Neural cell (in vitro differentiated cells): ENCODE measurements around the gene KCNQ2. TPM values are rescaled to one million over a fixed set of nuclear protein-coding genes. Genes with fewer than 3 reads are reported as not detected.

Experiments
- H2AFZ ChIP-seq: fragments of 200-600, 300-800 bp; sonication (generic), shearing (Covaris generic); 2 replicates; pipeline ENCODE4 v1.6.0; 2014; ENCODE audit warnings: low read depth, mild to moderate bottlenecking, antibody characterized with exemption, low read length, moderate library complexity
- H3F3A ChIP-seq: fragments of 200-600 bp; shearing (Covaris generic); 2 replicates; pipeline ENCODE4 v1.6.1; 2016; ENCODE audit warnings: mild to moderate bottlenecking, moderate library complexity, mixed read lengths, antibody characterized with exemption, low read length; ENCODE audit not compliant: insufficient read depth, poor library complexity, severe bottlenecking
- H3K27ac ChIP-seq: fragments of 200-600, 300-800 bp; sonication (generic), shearing (Covaris generic); 2 replicates; pipeline ENCODE4 v1.5.1; 2014; ENCODE audit warnings: mild to moderate bottlenecking, low read length, moderate library complexity
- H3K27me3 ChIP-seq: fragments of 300-800, 200-600 bp; sonication (generic), shearing (Covaris generic); 2 replicates; pipeline ENCODE4 v1.6.0; 2014; ENCODE audit warnings: mild to moderate bottlenecking, low read depth, low read length, moderate library complexity; ENCODE audit not compliant: insufficient read depth
- H3K36me3 ChIP-seq: fragments of 300-800, 200-600 bp; sonication (generic), shearing (Covaris generic); 2 replicates; pipeline ENCODE4 v1.5.1; 2014; ENCODE audit warnings: mild to moderate bottlenecking, antibody characterized with exemption, low read length, moderate library complexity; ENCODE audit not compliant: insufficient read depth
- H3K4me2 ChIP-seq: fragments of 300-800, 200-600 bp; sonication (generic), shearing (Covaris generic); 2 replicates; pipeline ENCODE4 v1.6.0; 2014; ENCODE audit warnings: mild to moderate bottlenecking, low read length
- H3K4me3 ChIP-seq: fragments of 300-800, 200-600 bp; sonication (generic), shearing (Covaris generic); 2 replicates; pipeline ENCODE4 v1.5.1; 2014; ENCODE audit warnings: mild to moderate bottlenecking, low read length, moderate library complexity
- H3K79me2 ChIP-seq: fragments of 200-600 bp; shearing (Covaris generic); replicated peaks from 2 replicates; pipeline ENCODE4 v1.6.0; 2014; ENCODE audit warnings: mild to moderate bottlenecking, low read length, moderate library complexity; ENCODE audit not compliant: insufficient read depth
- H3K9ac ChIP-seq: fragments of 300-800, 200-600 bp; sonication (generic), shearing (Covaris generic); 2 replicates; pipeline ENCODE4 v1.6.1; 2016; ENCODE audit warnings: mild to moderate bottlenecking, low read length, mixed read lengths
- H3K9me2 ChIP-seq: fragments of 200-600 bp; shearing (Covaris generic); 2 replicates; pipeline ENCODE4 v1.6.1; 2016; ENCODE audit warnings: mild to moderate bottlenecking, low read length, mixed read lengths; ENCODE audit not compliant: insufficient read depth
- H3K9me3 ChIP-seq: fragments of 200-600, 300-800 bp; sonication (generic), shearing (Covaris generic); 2 replicates; pipeline ENCODE4 v1.6.1; 2016; ENCODE audit warnings: mild to moderate bottlenecking, mixed run types, low read length, moderate library complexity, mixed read lengths
- H4K20me1 ChIP-seq: fragments of 200-600 bp; shearing (Covaris generic); 2 replicates; pipeline ENCODE4 v1.6.1; 2016; ENCODE audit warnings: mild to moderate bottlenecking, mixed run types; ENCODE audit not compliant: insufficient read depth
- EP300 ChIP-seq: fragments of 450-650 bp; conservative IDR thresholded peaks from 2 replicates; pipeline ENCODE4 v1.6.1; 2014; ENCODE audit warnings: antibody characterized with exemption, mild to moderate bottlenecking, moderate library complexity; ENCODE audit not compliant: poor library complexity, severe bottlenecking
- EZH2 ChIP-seq: fragments of 200-600, 300-800 bp; shearing (Covaris generic), sonication (generic); IDR thresholded peaks from 2 replicates; pipeline ENCODE4 v1.6.1; 2014; ENCODE audit warnings: antibody characterized with exemption, low read length, borderline replicate concordance, mild to moderate bottlenecking; ENCODE audit not compliant: insufficient read depth, poor library complexity, severe bottlenecking
- MXI1 ChIP-seq: fragments of 450-650 bp; conservative IDR thresholded peaks from 2 replicates; pipeline ENCODE4 v1.6.1; 2014; ENCODE audit warnings: antibody characterized with exemption, mild to moderate bottlenecking; ENCODE audit not compliant: poor library complexity, severe bottlenecking
- POLR2AphosphoS5 ChIP-seq: IDR thresholded peaks from 2 replicates; pipeline ENCODE4 v1.6.1; 2012
- RAD21 ChIP-seq: fragments of 450-650 bp; conservative IDR thresholded peaks from 2 replicates; pipeline ENCODE4 v1.6.1; 2014; ENCODE audit warnings: antibody characterized with exemption, mild to moderate bottlenecking, moderate library complexity
- SMC3 ChIP-seq: fragments of 450-650 bp; conservative IDR thresholded peaks from 2 replicates; pipeline ENCODE4 v1.6.1; 2014; ENCODE audit warnings: antibody characterized with exemption, mild to moderate bottlenecking, moderate library complexity; ENCODE audit not compliant: poor library complexity
- TAF1 ChIP-seq: IDR thresholded peaks from 2 replicates; pipeline ENCODE4 v1.6.1; 2012; ENCODE audit warnings: low read depth
- polyA plus RNA-seq: library from polyadenylated mRNA; depleted of rRNA; stranded (reverse); fragments of >200 nt; gene quantifications from 2 replicates; pipeline ENCODE4 v1.2.3, GENCODE V29; 2014
- TF ChIP-seq, protein P1 (sequence below): IDR thresholded peaks from 2 replicates; pipeline ENCODE4 v1.6.1; 2012; ENCODE audit warnings: borderline replicate concordance
- TF ChIP-seq, protein P2 (sequence below): fragments of 450-650 bp; IDR thresholded peaks from 2 replicates; pipeline ENCODE4 v1.5.1; 2014; ENCODE audit warnings: antibody characterized with exemption, mild to moderate bottlenecking, moderate library complexity; ENCODE audit not compliant: poor library complexity, severe bottlenecking

KCNQ2 gene
- polyA plus RNA-seq, 1 donor from 2014 or later, result 84.7 TPM

DNA sequence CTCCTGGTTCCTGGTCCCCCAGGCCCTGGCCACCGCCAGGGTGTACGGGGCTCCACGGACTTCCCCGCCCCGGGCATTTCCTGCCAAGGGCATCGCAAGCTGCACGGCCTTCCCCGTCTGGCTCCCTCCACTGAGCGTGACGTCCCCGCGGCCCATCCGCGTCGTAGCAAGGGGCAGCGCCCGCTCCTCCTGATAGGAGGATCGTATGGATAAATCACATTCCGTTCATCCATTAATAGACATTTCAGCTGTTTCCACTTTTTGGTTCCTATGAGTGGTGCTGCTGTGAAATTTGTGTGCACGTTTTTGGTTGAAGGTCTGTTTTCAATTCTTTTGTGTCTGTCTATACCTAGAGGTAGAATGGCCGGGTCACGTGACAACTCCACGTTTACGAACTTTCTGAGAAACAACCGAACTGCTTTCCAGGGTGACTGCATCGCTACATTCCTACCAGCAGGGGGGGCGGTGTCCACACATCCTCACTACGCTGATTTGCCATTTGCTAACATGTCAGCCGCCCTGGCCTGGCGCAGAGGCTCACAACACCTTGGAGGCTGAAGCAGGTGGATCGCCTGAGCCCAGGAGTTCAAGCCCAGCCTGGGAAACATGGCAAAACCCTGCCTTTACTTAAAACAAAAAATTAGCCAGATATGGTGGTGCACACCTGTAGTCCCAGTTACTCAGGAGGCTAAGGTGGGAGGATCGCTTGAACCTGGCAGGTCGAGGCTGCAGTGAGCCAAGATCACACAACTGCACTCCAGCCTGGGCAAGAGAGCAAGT, 37.7 kb downstream of the KCNQ2 start:
- Histone ChIP-seq H3K27ac (no peak overlapping the region), H3K4me3 (no peak overlapping the region), H2AFZ (no peak overlapping the region), H4K20me1 (no peaks in the 10 kb centered on the region), H3K27me3 (no peaks in the 10 kb centered on the region), H3K9ac (no peak overlapping the region), H3K4me2 (no peak overlapping the region), H3K36me3 (no peaks in the 10 kb centered on the region), H3K9me2 (no peaks in the 10 kb centered on the region), H3K79me2 (no peaks in the 10 kb centered on the region), H3K9me3 (no peaks in the 10 kb centered on the region), H3F3A (no peaks in the 10 kb centered on the region)
- TF ChIP-seq POLR2AphosphoS5 (no peak), SMC3 (peak; percentile 86), EP300 (no peak), MXI1 (peak; percentile 66), RAD21 (peak; percentile 87), TAF1 (no peak), EZH2 (no peak)
- TF ChIP-seq, protein P1, sequence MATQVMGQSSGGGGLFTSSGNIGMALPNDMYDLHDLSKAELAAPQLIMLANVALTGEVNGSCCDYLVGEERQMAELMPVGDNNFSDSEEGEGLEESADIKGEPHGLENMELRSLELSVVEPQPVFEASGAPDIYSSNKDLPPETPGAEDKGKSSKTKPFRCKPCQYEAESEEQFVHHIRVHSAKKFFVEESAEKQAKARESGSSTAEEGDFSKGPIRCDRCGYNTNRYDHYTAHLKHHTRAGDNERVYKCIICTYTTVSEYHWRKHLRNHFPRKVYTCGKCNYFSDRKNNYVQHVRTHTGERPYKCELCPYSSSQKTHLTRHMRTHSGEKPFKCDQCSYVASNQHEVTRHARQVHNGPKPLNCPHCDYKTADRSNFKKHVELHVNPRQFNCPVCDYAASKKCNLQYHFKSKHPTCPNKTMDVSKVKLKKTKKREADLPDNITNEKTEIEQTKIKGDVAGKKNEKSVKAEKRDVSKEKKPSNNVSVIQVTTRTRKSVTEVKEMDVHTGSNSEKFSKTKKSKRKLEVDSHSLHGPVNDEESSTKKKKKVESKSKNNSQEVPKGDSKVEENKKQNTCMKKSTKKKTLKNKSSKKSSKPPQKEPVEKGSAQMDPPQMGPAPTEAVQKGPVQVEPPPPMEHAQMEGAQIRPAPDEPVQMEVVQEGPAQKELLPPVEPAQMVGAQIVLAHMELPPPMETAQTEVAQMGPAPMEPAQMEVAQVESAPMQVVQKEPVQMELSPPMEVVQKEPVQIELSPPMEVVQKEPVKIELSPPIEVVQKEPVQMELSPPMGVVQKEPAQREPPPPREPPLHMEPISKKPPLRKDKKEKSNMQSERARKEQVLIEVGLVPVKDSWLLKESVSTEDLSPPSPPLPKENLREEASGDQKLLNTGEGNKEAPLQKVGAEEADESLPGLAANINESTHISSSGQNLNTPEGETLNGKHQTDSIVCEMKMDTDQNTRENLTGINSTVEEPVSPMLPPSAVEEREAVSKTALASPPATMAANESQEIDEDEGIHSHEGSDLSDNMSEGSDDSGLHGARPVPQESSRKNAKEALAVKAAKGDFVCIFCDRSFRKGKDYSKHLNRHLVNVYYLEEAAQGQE, result no peak
- TF ChIP-seq, protein P2, sequence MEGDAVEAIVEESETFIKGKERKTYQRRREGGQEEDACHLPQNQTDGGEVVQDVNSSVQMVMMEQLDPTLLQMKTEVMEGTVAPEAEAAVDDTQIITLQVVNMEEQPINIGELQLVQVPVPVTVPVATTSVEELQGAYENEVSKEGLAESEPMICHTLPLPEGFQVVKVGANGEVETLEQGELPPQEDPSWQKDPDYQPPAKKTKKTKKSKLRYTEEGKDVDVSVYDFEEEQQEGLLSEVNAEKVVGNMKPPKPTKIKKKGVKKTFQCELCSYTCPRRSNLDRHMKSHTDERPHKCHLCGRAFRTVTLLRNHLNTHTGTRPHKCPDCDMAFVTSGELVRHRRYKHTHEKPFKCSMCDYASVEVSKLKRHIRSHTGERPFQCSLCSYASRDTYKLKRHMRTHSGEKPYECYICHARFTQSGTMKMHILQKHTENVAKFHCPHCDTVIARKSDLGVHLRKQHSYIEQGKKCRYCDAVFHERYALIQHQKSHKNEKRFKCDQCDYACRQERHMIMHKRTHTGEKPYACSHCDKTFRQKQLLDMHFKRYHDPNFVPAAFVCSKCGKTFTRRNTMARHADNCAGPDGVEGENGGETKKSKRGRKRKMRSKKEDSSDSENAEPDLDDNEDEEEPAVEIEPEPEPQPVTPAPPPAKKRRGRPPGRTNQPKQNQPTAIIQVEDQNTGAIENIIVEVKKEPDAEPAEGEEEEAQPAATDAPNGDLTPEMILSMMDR, result peak; percentile 93

DNA sequence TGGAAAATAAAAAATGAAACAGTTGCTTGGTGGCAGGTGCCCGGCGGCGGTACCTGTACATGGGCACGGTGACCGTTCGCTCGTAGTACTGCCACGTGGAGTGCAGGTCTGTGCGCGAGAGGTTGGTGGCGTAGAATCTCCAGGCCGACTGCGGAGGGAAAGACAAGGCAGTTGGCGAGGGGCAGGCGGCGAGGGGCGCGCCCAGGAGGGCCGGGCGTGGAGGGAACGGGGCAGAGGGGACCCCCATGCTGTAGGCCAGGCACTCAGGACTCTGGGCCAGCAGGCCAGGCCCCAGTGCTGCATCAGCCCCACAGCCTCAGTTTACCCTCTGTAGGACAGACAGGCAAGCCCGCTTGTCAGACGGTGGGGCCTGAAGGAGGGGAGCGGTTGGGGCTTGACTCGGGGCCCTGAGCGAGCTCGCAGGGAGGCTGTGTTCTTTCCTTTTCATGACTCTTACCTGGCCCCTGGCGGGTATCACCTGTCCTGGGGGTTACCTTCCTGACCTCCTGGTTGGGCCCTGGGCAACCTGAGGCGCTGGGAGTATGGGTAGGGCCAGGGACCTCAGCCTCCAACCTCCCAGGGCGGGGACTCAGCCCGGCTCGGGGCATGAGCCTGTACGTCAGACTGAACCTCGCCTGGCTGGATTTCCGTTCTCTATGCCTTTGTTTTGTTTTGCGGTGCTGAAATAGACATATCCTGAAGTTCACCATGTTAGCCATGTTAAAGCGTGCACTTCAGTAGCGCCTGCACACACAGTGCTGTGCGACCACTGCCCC, 38.5 kb downstream of the KCNQ2 start:
- Histone ChIP-seq H3K9me3 (no peaks in the 10 kb centered on the region), H3K9ac (no peak overlapping the region), H3K27me3 (no peaks in the 10 kb centered on the region), H3F3A (no peaks in the 10 kb centered on the region), H3K4me3 (no peak overlapping the region), H3K9me2 (no peaks in the 10 kb centered on the region), H3K27ac (no peak overlapping the region), H2AFZ (no peak overlapping the region), H3K36me3 (no peaks in the 10 kb centered on the region), H4K20me1 (no peaks in the 10 kb centered on the region), H3K79me2 (no peaks in the 10 kb centered on the region), H3K4me2 (no peak overlapping the region)
- TF ChIP-seq SMC3 (no peak), POLR2AphosphoS5 (no peak), TAF1 (no peak), MXI1 (no peak), EP300 (no peak), EZH2 (no peak), RAD21 (no peak)
- TF ChIP-seq, protein P1, result no peak
- TF ChIP-seq, protein P2, result no peak
